Measurements from ENCODE around the gene ANKRD65. TPM values are rescaled to one million over a fixed set of nuclear protein-coding genes. Genes with fewer than 3 reads are reported as not detected.

ANKRD65 gene
- total and polyA plus RNA-seq, 2 experiments from 2014 or later, result 2.1 to 5.5 TPM

DNA sequence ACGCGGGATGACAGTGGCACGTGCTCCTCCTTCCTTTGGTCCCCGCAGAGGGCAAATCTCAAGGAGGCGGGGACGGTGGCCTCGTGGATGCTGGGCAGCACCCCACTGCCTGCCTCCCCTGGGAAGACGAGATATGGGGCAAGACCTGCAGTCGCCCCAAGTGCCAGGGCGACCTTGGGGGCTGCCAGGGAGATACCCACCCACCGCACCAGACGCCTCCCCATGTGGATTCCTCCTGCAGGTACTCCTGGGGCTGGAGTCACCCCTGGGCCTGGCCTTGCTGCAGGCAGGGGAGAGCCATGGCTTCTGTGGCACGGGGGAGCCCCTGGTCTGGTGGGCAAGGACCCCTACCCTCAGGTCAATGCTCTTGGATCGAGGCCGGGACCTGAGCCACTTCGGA lies 40.2 kb downstream of the ANKRD65 start:
- H3K9me2 ChIP-seq (replicated peaks; ENCODE audit: insufficient read depth), result no peaks in the 10 kb centered on the region
- TF ChIP-seq CTCF (IDR thresholded peaks at IDR 0.05; ENCODE audit: poor library complexity) (no peak), EZH2 (IDR thresholded peaks at IDR 0.05; ENCODE audit: borderline replicate concordance) (no peak), EZH2phosphoT487 (IDR thresholded peaks at IDR 0.05; ENCODE audit: low read depth, severe bottlenecking, unreplicated experiment) (no peak)
- WGBS (ENCODE audit: low lambda C conversion rate, missing lambda C conversion rate), result 98% methylated on average over 15 of the region's 16 CpGs

DNA sequence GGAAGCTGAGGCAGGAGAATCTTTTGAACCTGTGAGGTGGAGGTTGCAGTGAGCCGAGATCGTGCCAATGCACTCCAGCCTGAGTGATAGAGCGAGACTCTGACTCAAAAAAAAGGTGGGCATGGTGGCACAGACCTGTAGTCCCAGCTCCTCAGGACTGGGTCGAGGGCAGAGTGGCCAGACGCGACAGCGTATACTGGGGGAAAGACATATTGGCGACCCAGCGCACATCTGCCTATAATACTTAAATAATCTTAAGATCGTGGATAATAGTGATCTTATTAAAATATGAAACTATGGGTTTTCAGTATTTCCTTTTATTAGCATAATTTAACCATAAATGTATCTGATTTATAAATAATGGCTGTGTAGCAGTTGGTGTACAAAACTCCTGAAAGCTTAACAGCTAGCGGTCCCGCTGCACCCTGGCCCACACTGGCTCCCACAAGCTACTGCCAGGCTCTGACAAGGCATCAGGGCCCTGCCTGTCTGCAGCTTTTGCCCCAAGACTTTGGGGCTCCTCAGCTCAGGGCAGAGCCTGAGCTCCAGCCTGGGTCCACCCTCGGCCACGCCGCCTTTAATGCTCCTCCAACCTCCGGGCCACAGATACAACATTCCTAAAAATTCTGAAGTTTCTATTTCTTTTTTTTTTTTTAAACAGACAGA lies 43.4 kb downstream of the ANKRD65 start:
- WGBS (ENCODE audit: low lambda C conversion rate, missing lambda C conversion rate), result 97% methylated on average over 16 of the region's 16 CpGs
- Histone ChIP-seq H3K36me3 (replicated peaks; ENCODE audit: insufficient read depth, low read depth) (no peaks in the 10 kb centered on the region), H3K79me2 (peaks cover 23% of the 10 kb centered on the region), H3K9me2 (replicated peaks; ENCODE audit: insufficient read depth) (no peaks in the 10 kb centered on the region), H3K4me1 (ENCODE audit: insufficient read depth) (peaks cover 9% of the 10 kb centered on the region), H2AFZ (no peak overlapping the region), H4K20me1 (ENCODE audit: insufficient read depth, poor library complexity, severe bottlenecking) (no peaks in the 10 kb centered on the region), H3K27me3 (no peaks in the 10 kb centered on the region), H3K9me3 (ENCODE audit: low read depth) (no peaks in the 10 kb centered on the region), H3K4me2 (no peak overlapping the region), H3K27ac (no peak overlapping the region), H3K4me3 (no peak overlapping the region)
- TF ChIP-seq EZH2 (IDR thresholded peaks at IDR 0.05; ENCODE audit: borderline replicate concordance) (no peak), CTCF (IDR thresholded peaks at IDR 0.05; ENCODE audit: poor library complexity) (no peak), EZH2phosphoT487 (IDR thresholded peaks at IDR 0.05; ENCODE audit: low read depth, severe bottlenecking, unreplicated experiment) (no peak)
- DNase-seq (ENCODE audit: low spot score), result no peak

More for the DNA sequence above, 40.2 kb downstream of the ANKRD65 start:
- Histone ChIP-seq H4K20me1 (ENCODE audit: insufficient read depth, poor library complexity, severe bottlenecking) (no peaks in the 10 kb centered on the region), H3K4me3 (no peak overlapping the region), H3K4me2 (no peak overlapping the region), H3K9me3 (ENCODE audit: low read depth) (no peaks in the 10 kb centered on the region), H3K27me3 (no peaks in the 10 kb centered on the region), H3K36me3 (replicated peaks; ENCODE audit: insufficient read depth, low read depth) (no peaks in the 10 kb centered on the region), H3K27ac (no peak overlapping the region), H3K79me2 (peaks cover 3% of the 10 kb centered on the region), H2AFZ (no peak overlapping the region), H3K4me1 (ENCODE audit: insufficient read depth) (peaks cover 3% of the 10 kb centered on the region)
- DNase-seq (ENCODE audit: low spot score), result no peak

DNA sequence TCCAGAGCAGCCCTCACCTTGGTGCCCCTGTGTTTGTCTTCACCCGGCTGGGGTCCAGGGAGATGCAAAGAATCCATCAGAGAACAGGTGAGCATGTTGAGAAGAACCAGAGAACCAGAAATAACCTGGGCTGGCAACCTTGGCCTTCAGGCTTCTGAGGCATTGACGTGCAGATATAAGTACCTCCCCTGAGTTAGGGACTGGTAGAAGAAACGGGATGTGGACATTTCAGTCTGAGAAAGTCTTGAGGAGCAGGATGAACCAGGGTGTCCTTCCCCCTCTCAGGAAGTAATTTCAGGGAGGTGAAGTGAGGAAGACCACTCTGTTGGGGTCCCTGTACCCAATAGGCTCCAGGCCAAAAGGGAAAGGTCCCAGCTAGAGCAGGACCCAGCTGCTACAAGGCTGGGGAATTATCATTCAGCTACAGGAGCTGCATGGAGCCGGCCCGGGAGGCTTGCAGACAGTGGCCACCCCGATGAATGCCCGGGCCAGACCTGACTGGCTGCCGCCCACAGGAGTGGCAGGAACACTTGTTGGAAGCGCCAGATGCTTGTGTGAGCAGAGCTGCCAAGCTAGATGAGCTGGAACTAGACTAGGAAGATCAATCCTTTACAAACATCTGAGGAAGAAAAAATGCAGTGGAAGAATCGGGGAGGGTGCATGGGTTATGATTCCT lies 44.4 kb downstream of the ANKRD65 start:
- H3K27ac ChIP-seq, result no peak overlapping the region
- no peak overlapping the region for H2AFZ ChIP-seq
- H3K9me2 ChIP-seq (replicated peaks; ENCODE audit: insufficient read depth), result no peaks in the 10 kb centered on the region
- H4K20me1 ChIP-seq (ENCODE audit: insufficient read depth, poor library complexity, severe bottlenecking), result no peaks in the 10 kb centered on the region
- peak overlapping the region; percentile 90 for H3K4me2 ChIP-seq
- no peak overlapping the region for H3K4me3 ChIP-seq
- H3K36me3 ChIP-seq (replicated peaks; ENCODE audit: insufficient read depth, low read depth), result no peaks in the 10 kb centered on the region
- peaks cover 9% of the 10 kb centered on the region for H3K4me1 ChIP-seq (ENCODE audit: insufficient read depth)
- TF ChIP-seq EZH2 (IDR thresholded peaks at IDR 0.05; ENCODE audit: borderline replicate concordance), result no peak
- no peak for TF ChIP-seq EZH2phosphoT487 (IDR thresholded peaks at IDR 0.05; ENCODE audit: low read depth, severe bottlenecking, unreplicated experiment)
- TF ChIP-seq CTCF (IDR thresholded peaks at IDR 0.05; ENCODE audit: poor library complexity), result no peak
- no peaks in the 10 kb centered on the region for H3K27me3 ChIP-seq
- WGBS (ENCODE audit: low lambda C conversion rate, missing lambda C conversion rate), result 91% methylated on average over 10 of the region's 10 CpGs
- no peaks in the 10 kb centered on the region for H3K9me3 ChIP-seq (ENCODE audit: low read depth)
- DNase-seq (ENCODE audit: low spot score), result no peak
- peaks cover 27% of the 10 kb centered on the region for H3K79me2 ChIP-seq

All from hepatocyte (in vitro differentiated cells).